ENCODE measurements around the gene RHBDD2.
A peak's percentile ranks its signal among the peaks of the same experiment; 100 is the strongest.

- TF ChIP-seq CTCF (IDR thresholded peaks at IDR 0.05), result no peak
- peak; percentile 100 for TF ChIP-seq POLR2A (IDR thresholded peaks at IDR 0.05)
These were observed 36.0 kb downstream of the RHBDD2 start, which contains the start of gene POR for GRCh38 chr7:75914655-75915415.

Data from right lobe of liver (tissue), 4 donors.